GM18858 (cell line): ENCODE data around the gene CACNA1G.

Source experiments
- ATAC-seq: cut with Tn5 transposase; IDR thresholded peaks from one replicate; pipeline ENCODE4 v1.9.1; 2021; ENCODE audit not compliant: unreplicated experiment

The CACNA1G gene

GRCh38 chr17:50608700-50609379, 48.3 kb downstream of the CACNA1G start:
- ATAC-seq, result no peak

- ATAC-seq, result no peak
Measured at GRCh38 chr17:50609380-50610074, 49.0 kb downstream of the CACNA1G start.

- no peak for ATAC-seq
Measured at GRCh38 chr17:50611634-50612033, 51.1 kb downstream of the CACNA1G start.

- no peak for ATAC-seq
Measured at GRCh38 chr17:50612281-50612680, 51.8 kb downstream of the CACNA1G start.

- ATAC-seq, result no peak
Measured at GRCh38 chr17:50613007-50613992, 52.8 kb downstream of the CACNA1G start.

- ATAC-seq, result no peak
Measured at GRCh38 chr17:50614471-50615051, 54.0 kb downstream of the CACNA1G start.

- ATAC-seq, result no peak
Measured at GRCh38 chr17:50615828-50616227, 55.3 kb downstream of the CACNA1G start.

- no peak for ATAC-seq
Measured at GRCh38 chr17:50618300-50618699, 57.8 kb downstream of the CACNA1G start.

- no peak for ATAC-seq
Measured at GRCh38 chr17:50618941-50619340, 58.4 kb downstream of the CACNA1G start.

GRCh38 chr17:50619489-50619888, 59.0 kb downstream of the CACNA1G start:
- no peak for ATAC-seq

GRCh38 chr17:50620237-50620636, 59.7 kb downstream of the CACNA1G start:
- ATAC-seq, result no peak

- ATAC-seq, result no peak
Measured at GRCh38 chr17:50620858-50621257, 60.3 kb downstream of the CACNA1G start.

GRCh38 chr17:50621574-50622031, 61.1 kb downstream of the CACNA1G start:
- no peak for ATAC-seq

GRCh38 chr17:50624321-50624934, 63.9 kb downstream of the CACNA1G start:
- no peak for ATAC-seq

GRCh38 chr17:50625032-50625871, 64.7 kb downstream of the CACNA1G start:
- ATAC-seq, result no peak

GRCh38 chr17:50626037-50626574, 65.6 kb downstream of the CACNA1G start:
- no peak for ATAC-seq

GRCh38 chr17:50627036-50627781, 66.7 kb downstream of the CACNA1G start:
- no peak for ATAC-seq

- no peak for ATAC-seq
Measured at GRCh38 chr17:50627782-50628601, 67.5 kb downstream of the CACNA1G start.
